Loucy (cell line): ENCODE data around the gene BBC3.

ENCODE experiments used
- EZH2phosphoT487 ChIP-seq: fragments of 200-600 bp; IDR thresholded peaks from 2 replicates; pipeline ENCODE4 v1.6.1; 2018; ENCODE audit warnings: antibody characterized with exemption, mild to moderate bottlenecking, moderate library complexity, borderline replicate concordance
- TF ChIP-seq, protein P1 (sequence below): fragments of 200-600 bp; sonication (generic); conservative IDR thresholded peaks from 2 replicates; pipeline ENCODE4 v1.5.1; 2014; ENCODE audit warnings: mild to moderate bottlenecking, antibody characterized with exemption, low read length

DNA sequence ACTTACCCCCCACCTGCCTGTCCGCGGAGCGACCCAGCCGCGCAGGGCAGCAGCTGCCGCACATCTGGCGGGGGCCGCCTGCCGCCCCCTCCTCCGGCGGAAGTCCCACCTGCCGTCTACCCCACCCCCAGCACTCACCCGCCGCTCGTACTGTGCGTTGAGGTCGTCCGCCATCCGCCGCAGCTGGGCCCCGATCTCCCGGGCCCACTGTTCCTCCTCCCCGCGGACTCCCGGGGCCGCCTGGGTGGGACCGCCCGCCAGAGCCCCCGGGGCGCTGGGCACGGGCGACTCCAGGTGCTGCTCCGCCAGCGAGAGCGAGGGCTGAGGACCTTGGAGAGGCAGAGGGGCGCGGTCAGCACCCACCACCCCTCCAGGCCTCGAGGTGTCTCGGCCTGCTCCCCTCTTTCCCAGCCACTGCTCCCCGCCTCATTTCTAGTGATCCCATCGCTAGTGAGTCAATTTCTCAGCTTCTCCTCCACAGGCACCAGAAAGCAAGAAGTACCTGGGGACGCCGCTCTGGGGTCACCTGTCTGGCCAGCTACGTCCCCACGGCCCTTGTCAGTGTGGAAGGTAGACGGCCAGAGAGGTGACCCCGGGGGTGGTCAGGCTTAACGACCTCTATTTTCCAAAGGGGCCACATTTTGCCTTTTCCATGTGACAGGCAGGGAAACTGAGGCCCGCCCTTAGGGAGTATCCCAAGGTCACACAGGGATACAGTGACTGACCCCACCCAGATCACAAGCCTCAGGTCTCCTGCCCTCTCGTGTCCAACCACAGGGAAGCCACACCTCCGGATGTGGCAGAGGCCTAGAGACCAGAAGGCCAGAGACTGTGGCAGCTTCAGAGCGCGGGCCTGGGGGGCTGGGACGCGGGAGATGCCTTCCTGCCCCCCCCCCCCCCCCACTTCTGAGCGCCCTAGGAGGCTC, 4.3 kb downstream of the BBC3 start:
- TF ChIP-seq, protein P1, sequence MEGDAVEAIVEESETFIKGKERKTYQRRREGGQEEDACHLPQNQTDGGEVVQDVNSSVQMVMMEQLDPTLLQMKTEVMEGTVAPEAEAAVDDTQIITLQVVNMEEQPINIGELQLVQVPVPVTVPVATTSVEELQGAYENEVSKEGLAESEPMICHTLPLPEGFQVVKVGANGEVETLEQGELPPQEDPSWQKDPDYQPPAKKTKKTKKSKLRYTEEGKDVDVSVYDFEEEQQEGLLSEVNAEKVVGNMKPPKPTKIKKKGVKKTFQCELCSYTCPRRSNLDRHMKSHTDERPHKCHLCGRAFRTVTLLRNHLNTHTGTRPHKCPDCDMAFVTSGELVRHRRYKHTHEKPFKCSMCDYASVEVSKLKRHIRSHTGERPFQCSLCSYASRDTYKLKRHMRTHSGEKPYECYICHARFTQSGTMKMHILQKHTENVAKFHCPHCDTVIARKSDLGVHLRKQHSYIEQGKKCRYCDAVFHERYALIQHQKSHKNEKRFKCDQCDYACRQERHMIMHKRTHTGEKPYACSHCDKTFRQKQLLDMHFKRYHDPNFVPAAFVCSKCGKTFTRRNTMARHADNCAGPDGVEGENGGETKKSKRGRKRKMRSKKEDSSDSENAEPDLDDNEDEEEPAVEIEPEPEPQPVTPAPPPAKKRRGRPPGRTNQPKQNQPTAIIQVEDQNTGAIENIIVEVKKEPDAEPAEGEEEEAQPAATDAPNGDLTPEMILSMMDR: no peak
- TF ChIP-seq EZH2phosphoT487: no peak
